GM19452 (cell line): ENCODE measurements around the gene FRAS1.
A peak's percentile ranks its signal among the peaks of the same experiment; 100 is the strongest.
"Not testable (repeated sequence)": the region's sequence is repeated elsewhere in the genome, so short reads cannot be mapped to it uniquely, and the experiment has no call there.

Experiments used
- ATAC-seq: cut with Tn5 transposase; IDR thresholded peaks from one replicate; pipeline ENCODE4 v1.9.1; 2021; ENCODE audit not compliant: unreplicated experiment

The FRAS1 gene

GRCh38 chr4:78534286-78534955 is 477.3 kb downstream of the FRAS1 start:
- ATAC-seq, result no peak

GRCh38 chr4:78542373-78542772 is 485.2 kb downstream of the FRAS1 start:
- ATAC-seq, result no peak

DNA sequence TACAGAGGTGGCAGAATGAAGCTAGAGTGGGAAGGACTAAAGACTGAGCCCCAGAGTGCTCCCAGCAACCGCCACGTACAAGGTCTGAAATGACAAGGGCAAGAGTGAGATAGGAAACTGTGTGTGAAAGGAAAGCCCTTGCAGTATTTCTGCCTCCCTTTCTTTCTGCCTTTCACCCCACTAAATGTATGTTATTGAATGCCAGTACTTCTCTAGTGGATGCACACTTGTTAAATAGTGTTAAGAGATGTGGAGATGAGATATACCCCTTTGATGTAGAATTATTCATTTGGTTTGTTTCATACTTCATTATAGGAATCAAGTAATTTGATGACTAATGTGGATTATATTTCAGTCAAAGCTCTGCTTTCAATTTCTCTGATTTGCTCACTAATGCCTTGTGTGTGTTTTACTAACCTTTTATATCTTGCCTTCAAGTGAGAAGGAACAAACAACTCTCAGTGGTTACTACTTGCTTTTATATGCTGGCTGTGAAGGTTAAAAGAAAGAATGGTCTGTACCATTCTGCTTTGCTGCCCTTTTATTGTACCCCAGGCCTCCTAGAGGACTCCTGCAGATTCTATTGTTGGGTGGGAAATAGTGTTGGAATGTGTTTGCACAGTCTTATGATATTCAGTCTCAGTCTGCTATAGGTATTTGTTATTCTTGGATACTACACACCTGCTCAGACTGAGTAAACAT is 486.5 kb downstream of the FRAS1 start:
- ATAC-seq, result no peak

- no peak for ATAC-seq
Observed at GRCh38 chr4:78544678-78545077, 487.6 kb downstream of the FRAS1 start.

DNA sequence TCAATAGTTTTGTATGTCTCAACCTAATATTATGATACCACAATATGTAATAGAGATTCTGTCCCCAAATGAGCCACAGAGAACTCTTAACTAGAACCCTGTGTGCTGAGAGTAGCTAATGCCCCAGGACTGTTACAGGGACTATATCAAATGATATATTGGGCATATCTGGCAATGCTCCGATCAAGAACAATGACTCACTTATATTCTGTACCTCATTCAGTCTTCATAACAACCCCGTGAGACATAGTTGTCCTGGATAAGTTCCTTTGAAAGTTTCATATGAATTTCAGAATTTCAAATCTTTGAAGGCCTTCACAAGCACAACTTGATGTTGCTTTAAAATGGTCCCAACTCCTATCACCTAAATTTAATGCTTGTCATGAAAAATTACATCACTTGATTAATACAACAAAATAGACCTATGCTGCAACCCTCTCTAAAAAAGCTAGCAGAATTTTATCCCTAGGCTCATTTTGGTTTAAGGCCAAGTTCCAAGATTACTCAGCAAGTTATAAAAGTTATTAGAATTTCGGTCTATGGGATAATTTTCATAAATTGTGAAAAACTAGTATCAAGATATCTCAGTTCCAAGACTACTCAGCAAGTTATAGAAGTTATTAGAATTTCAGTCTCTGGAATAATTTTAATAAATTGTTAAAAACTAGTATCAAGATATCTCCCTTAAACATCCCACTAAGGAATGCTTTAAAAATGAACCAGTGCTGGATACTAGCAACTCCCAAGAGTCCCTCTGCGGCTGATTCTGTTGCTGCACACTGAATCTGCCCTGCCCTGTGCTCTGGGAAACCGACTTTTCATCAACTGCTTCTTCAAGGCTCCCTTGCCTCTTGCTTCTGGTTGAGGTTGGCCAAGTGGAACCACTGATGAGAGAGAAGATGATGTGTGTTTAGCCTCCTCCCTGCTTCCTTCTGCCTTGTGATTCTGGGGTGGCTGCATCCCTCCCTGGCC is 488.4 kb downstream of the FRAS1 start:
- ATAC-seq, result no peak

GRCh38 chr4:78547899-78548298 is 490.8 kb downstream of the FRAS1 start:
- ATAC-seq, result not testable (repeated sequence)

DNA sequence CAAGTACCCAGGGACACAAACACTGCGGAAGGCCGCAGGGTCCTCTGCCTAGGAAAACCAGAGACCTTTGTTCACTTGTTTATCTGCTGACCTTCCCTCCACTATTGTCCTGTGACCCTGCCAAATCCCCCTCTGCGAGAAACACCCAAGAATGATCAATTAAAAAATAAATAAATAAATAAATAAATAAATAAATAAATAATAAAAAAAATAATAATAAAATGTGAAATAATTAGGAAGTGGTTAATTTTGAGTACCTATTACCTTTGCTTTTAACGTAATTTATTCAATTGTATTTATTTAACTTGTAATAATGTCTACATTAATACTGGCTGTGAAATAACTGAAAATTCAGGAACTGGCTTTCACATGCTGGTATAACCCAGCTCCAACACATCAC is 491.8 kb downstream of the FRAS1 start:
- not testable (repeated sequence) for ATAC-seq

- ATAC-seq, result no peak
Observed at GRCh38 chr4:78551420-78552351, 494.6 kb downstream of the FRAS1 start, which contains the start of gene ANXA3. TSS of gene ANXA3 (plus strand) at chr4:78551770. CDS start at chr4:78554474, 2,704 bp downstream.

DNA sequence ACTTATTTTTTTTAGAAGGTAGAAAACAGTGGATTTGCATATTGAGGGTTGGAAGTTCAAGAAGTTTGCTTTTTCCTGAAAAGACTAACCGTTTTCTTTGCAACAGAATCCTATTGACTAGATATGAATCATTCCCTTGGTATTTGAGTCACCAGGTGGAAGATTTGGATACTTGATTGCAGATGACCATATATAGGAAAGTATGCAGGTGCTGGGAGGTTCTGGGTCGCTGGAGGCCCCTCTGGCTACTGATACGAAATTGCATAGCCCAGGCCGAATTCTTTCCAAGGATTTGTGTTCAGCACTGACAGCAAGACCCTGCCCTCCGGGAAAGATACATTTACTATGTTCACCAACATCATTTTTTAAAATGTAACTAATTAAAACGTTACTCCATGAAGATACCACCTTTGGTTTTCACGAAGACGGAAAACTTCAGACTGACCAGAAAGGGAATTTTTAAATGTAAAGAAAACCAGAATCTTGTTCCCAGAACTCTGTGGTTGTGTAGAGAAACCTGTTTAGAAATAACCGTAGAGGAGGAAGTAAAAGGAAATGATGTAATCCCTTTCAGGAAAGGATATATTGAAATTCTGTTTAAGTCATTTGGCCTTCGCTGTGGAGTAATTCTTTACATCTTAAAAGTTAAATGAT is 495.4 kb downstream of the FRAS1 start:
- no peak for ATAC-seq

GRCh38 chr4:78553043-78553396 is 495.9 kb downstream of the FRAS1 start:
- ATAC-seq, result no peak

DNA sequence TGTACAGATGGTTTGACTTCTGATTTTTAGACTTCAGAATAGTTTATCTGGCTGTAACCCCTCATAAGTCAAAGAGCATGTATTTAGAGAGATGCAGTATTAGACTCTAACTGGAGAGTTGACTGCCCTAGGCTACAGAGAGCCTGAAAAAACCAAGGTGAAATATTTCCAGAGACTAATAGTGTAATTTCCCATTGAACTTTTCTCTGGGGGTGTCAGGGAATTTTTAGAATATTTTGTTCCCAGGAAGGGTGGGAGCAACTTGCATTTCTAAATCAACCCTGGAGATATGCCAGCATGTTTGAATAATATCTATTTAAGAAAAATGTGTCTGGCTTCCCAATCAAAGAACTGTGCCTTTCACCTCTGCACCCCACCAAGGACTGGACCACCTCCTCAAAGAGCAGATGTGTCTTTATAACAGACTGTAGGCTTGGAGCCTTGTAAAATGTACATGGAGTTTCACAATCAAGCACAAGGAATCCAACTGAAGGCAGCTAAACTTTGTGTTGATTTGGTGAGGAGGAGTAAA is 496.5 kb downstream of the FRAS1 start:
- no peak for ATAC-seq

DNA sequence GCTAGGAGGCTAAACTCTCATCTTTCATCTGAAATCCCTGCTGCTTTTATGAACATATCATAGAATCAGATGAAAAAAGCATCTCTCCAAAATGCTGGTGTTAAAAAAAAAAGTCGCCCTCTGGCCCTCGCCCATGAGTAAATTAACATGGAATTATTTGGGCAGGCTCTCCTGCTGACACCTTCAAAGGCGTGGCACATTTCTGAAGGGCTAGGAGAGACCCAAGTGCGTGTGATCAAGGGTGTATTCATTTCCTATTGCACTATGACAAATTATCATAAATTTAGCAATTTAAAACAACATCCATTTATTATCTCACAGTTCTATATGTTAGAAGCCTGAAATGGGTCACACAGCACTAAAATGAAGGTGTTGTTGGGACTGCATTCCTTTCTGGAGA is 499.5 kb downstream of the FRAS1 start:
- no peak for ATAC-seq

- ATAC-seq, result no peak
Observed at GRCh38 chr4:78557841-78558240, 500.7 kb downstream of the FRAS1 start.

DNA sequence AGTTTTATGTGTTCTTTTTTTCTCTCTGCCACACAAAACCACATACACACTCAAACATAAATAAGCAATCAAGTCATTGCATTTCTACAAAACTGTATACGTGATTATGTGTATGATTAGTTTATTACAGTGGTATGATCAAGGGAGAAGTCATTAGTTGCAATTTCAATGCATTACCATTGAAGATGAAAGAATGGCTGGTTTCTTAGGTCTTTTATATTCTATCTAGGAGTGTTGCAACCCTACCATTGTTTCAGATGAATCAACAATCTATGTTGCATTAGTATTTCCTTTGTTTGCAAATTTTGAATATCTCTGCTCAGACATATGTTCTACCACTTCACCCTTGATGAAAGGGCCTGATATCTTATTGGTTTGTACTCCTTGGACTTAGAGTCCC is 501.3 kb downstream of the FRAS1 start:
- ATAC-seq, result no peak

DNA sequence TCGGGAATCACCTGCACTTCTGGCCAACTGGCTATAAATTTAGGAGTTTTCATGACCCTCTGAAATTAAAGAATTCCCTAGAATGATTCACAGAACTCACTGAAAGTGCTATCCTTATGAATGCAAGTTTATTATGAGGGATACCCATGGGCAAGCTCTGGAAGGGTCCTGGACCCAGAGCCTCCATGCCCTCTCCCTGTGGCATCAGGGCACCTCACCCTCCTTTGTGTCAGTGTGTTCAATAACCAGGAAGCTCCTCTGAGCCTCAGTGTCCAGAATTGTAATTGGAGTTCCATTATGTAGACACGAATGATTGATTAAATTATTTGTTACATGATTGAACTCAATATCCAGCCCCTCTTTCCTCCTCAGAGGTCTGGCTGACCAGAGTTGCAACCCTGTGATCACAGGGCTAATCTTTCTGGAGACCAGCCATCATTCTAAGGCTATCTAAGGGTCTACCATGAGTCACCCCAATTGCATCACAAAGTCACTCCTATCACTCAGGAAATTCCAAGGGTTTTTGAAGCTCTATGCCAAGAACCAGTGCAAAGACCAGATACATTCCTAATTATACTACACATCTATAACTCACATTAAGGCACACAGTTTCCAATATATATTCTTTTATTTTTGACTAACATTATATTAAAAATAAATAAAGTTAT is 503.3 kb downstream of the FRAS1 start:
- ATAC-seq, result no peak

DNA sequence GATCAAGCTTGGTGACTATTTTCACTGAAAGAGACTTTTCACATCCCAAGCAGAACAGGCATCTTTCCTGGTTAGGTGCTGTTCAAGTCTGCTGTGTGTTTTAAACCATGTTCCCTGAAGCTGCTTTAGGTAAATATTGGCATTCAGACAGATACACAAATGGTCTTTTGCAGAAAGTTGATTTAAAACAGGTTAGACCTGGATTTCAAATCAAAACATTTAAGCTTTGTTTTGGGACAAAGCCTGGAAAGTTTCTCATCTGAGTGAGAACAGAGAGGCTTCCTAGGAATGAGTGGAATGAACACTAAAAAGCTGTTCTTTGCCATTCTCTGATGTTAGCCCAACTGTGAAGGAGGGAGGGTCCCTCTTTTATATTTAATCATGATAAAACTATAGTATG is 504.6 kb downstream of the FRAS1 start:
- ATAC-seq, result no peak

DNA sequence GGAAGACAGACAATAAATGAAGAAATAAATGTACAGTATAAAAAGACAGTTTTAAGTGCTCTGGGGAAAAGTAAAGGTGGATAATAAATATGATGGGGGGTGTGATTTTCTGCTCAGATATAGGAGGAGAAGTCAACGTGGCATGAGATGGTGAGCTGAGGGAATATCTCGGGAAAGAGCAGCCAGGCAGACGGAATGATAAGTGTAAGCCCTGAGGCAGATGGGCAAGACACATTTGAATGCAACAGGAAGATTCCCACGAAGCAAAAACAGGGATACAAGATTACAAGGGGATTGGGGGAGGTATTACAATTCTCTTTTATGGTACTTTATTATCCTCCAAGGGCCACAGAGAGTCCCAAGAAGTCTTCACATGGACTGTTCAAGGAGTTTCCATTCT is 505.6 kb downstream of the FRAS1 start:
- no peak for ATAC-seq

- no peak for ATAC-seq
Observed at GRCh38 chr4:78565971-78566372, 508.8 kb downstream of the FRAS1 start.

- peak; percentile 65 for ATAC-seq
Observed at GRCh38 chr4:78566834-78567499, 509.8 kb downstream of the FRAS1 start.
